H9 (cell line): Measurements from ENCODE around the gene TBC1D1. TPM values are rescaled to one million over a fixed set of nuclear protein-coding genes. Genes with fewer than 3 reads are reported as not detected.

Source experiments
- DNase-seq: peaks from one replicate; pipeline ENCODE4 v3.0.0-alpha.2; 2017
- H2AFZ ChIP-seq: one replicate; pipeline ENCODE4 v1.6.1; 2013; ENCODE audit warnings: mild to moderate bottlenecking, low read length, control low read depth, moderate library complexity
- H2AK5ac ChIP-seq: 2 replicates; pipeline ENCODE4 v1.6.1; 2013; ENCODE audit warnings: low read length, control low read depth, mixed read lengths; ENCODE audit not compliant: insufficient read length
- H2BK120ac ChIP-seq: one replicate; pipeline ENCODE4 v1.6.1; 2013; ENCODE audit warnings: low read depth, mild to moderate bottlenecking, low read length, control low read depth, inconsistent platforms; ENCODE audit not compliant: poor library complexity, severe bottlenecking
- H2BK12ac ChIP-seq: 2 replicates; pipeline ENCODE4 v1.6.1; 2013; ENCODE audit warnings: low read length, control low read depth, mixed read lengths, low read depth; ENCODE audit not compliant: insufficient read length
- H2BK15ac ChIP-seq: 2 replicates; pipeline ENCODE4 v1.6.1; 2013; ENCODE audit warnings: low read depth, low read length, control low read depth
- H2BK20ac ChIP-seq: one replicate; pipeline ENCODE4 v1.6.1; 2013; ENCODE audit warnings: low read depth, mild to moderate bottlenecking, low read length, control low read depth, inconsistent platforms; ENCODE audit not compliant: poor library complexity, severe bottlenecking
- H2BK5ac ChIP-seq: 2 replicates; pipeline ENCODE4 v1.6.1; 2013; ENCODE audit warnings: low read length, control low read depth, mixed read lengths; ENCODE audit not compliant: insufficient read length
- H3K14ac ChIP-seq: 2 replicates; pipeline ENCODE4 v1.6.1; 2013; ENCODE audit warnings: low read length, control low read depth; ENCODE audit not compliant: insufficient read depth
- H3K18ac ChIP-seq: 2 replicates; pipeline ENCODE4 v1.6.1; 2013; ENCODE audit warnings: low read depth, mild to moderate bottlenecking, mixed read lengths, low read length, control low read depth; ENCODE audit not compliant: insufficient read length
- H3K23ac ChIP-seq: 2 replicates; pipeline ENCODE4 v1.6.1; 2013; ENCODE audit warnings: low read length, control low read depth, mixed read lengths, low read depth; ENCODE audit not compliant: insufficient read length
- H3K23me2 ChIP-seq: 2 replicates; pipeline ENCODE4 v1.6.1; 2013; ENCODE audit warnings: low read depth, mild to moderate bottlenecking, mixed read lengths, low read length, control low read depth; ENCODE audit not compliant: insufficient read length, poor library complexity, severe bottlenecking
- H3K27ac ChIP-seq: 2 replicates; pipeline ENCODE4 v1.5.1; 2013; ENCODE audit warnings: low read length, control low read depth, mixed read lengths, low read depth; ENCODE audit not compliant: insufficient read length
- H3K27me3 ChIP-seq: 2 replicates; pipeline ENCODE4 v1.6.1; 2013; ENCODE audit warnings: low read length, control low read depth, inconsistent platforms; ENCODE audit not compliant: insufficient read depth
- H3K4ac ChIP-seq: 2 replicates; pipeline ENCODE4 v1.6.1; 2013; ENCODE audit warnings: low read depth, mild to moderate bottlenecking, control low read depth, inconsistent platforms, low read length, moderate library complexity
- H3K4me1 ChIP-seq: 2 replicates; pipeline ENCODE4 v1.6.1; 2013; ENCODE audit warnings: low read length, control low read depth, inconsistent platforms; ENCODE audit not compliant: insufficient read depth
- H3K4me2 ChIP-seq: 2 replicates; pipeline ENCODE4 v1.6.1; 2013; ENCODE audit warnings: low read length, control low read depth, mixed read lengths; ENCODE audit not compliant: insufficient read length, insufficient read depth
- H3K56ac ChIP-seq: 2 replicates; pipeline ENCODE4 v1.6.1; 2013; ENCODE audit warnings: low read depth, mild to moderate bottlenecking, mixed read lengths, low read length, control low read depth; ENCODE audit not compliant: insufficient read length
- H3K79me1 ChIP-seq: 2 replicates; pipeline ENCODE4 v1.6.1; 2013; ENCODE audit warnings: low read depth, mild to moderate bottlenecking, moderate library complexity, low read length, control low read depth, inconsistent platforms; ENCODE audit not compliant: insufficient read depth, poor library complexity, severe bottlenecking
- H3K79me2 ChIP-seq: 2 replicates; pipeline ENCODE4 v1.6.1; 2013; ENCODE audit warnings: low read length, control low read depth, inconsistent platforms; ENCODE audit not compliant: insufficient read depth
- H3K9ac ChIP-seq: 2 replicates; pipeline ENCODE4 v1.6.1; 2013; ENCODE audit warnings: low read length, control low read depth, mixed read lengths; ENCODE audit not compliant: insufficient read length; ENCODE audit errors: extremely low read depth
- H3K9me3 ChIP-seq: one replicate; pipeline ENCODE4 v1.6.1; 2013; ENCODE audit warnings: low read depth, low read length, inconsistent platforms; ENCODE audit not compliant: control insufficient read depth
- H3T11ph ChIP-seq: one replicate; pipeline ENCODE4 v1.6.1; 2013; ENCODE audit warnings: mild to moderate bottlenecking, low read length, control low read depth, inconsistent platforms
- H4K20me1 ChIP-seq: one replicate; pipeline ENCODE4 v1.6.1; 2013; ENCODE audit not compliant: control insufficient read depth, insufficient read length, insufficient read depth
- H4K5ac ChIP-seq: 2 replicates; pipeline ENCODE4 v1.6.1; 2013; ENCODE audit warnings: low read depth, mild to moderate bottlenecking, mixed read lengths, low read length, control low read depth; ENCODE audit not compliant: insufficient read length
- H4K8ac ChIP-seq: replicated peaks from 2 replicates; pipeline ENCODE4 v1.6.1; 2013; ENCODE audit warnings: low read length, control low read depth, mixed read lengths, low read depth; ENCODE audit not compliant: insufficient read length
- H4K91ac ChIP-seq: 2 replicates; pipeline ENCODE4 v1.6.1; 2013; ENCODE audit warnings: low read depth, mild to moderate bottlenecking, moderate library complexity, mixed read lengths, low read length, control low read depth; ENCODE audit not compliant: insufficient read length
- H3K27ac Mint-ChIP-seq, 3 experiments: 2 replicates in 2 of 3; 3 replicates in 1 of 3; pipeline ENCODE4 v1.8.0; 2020 to 2021; ENCODE audit warnings: mixed read lengths in 3 of 3, mild to moderate bottlenecking in 1 of 3, moderate library complexity in 1 of 3
- H3K27me3 Mint-ChIP-seq: 2 replicates; pipeline ENCODE4 v1.8.0; 2021; ENCODE audit warnings: low read depth, mild to moderate bottlenecking, moderate library complexity, mixed read lengths
- H3K36me3 Mint-ChIP-seq, 3 experiments: 2 replicates in 2 of 3; 3 replicates in 1 of 3; pipeline ENCODE4 v1.8.0; 2020 to 2021; ENCODE audit warnings: low read depth in 3 of 3, mixed read lengths in 3 of 3; ENCODE audit not compliant: insufficient read depth in 1 of 3
- H3K4me1 Mint-ChIP-seq, 2 experiments: 2 replicates each; pipeline ENCODE4 v1.8.0; 2020; ENCODE audit warnings: mixed read lengths in 2 of 2
- H3K4me3 Mint-ChIP-seq, 2 experiments: 2 replicates in 1 of 2; 3 replicates in 1 of 2; pipeline ENCODE4 v1.8.0; 2020 to 2021; ENCODE audit warnings: mild to moderate bottlenecking in 2 of 2, mixed read lengths in 2 of 2, moderate library complexity in 1 of 2
- H3K9me3 Mint-ChIP-seq, 2 experiments: 2 replicates in 1 of 2; 3 replicates in 1 of 2; pipeline ENCODE4 v1.8.0; 2020; ENCODE audit warnings: mild to moderate bottlenecking in 2 of 2, mixed read lengths in 2 of 2, moderate library complexity in 1 of 2
- WGBS: extraction: QIAGEN DNeasy Blood & Tissue Kit; methylation state at CpG from one replicate; pipeline ENCODE4 v1.1.7; 2013; ENCODE audit warnings: missing lambda C conversion rate, low lambda C conversion rate, mixed read lengths; ENCODE audit not compliant: insufficient read length; ENCODE audit errors: extremely low coverage; 5-methylcytosine and 5-hydroxymethylcytosine counted together
- total RNA-seq: library from RNA; stranded (reverse); gene quantifications from 2 replicates; pipeline ENCODE4 v1.2.1, GENCODE V29; 2021
- TF ChIP-seq, protein P1 (sequence below): fragments of 200-600 bp; sonication (generic); conservative IDR thresholded peaks from 3 replicates; pipeline ENCODE4 v1.8.0; 2021; ENCODE audit warnings: antibody characterized with exemption, mild to moderate bottlenecking

The TBC1D1 gene
- total RNA-seq, 1 experiment from 2014 or later: 109 TPM

DNA sequence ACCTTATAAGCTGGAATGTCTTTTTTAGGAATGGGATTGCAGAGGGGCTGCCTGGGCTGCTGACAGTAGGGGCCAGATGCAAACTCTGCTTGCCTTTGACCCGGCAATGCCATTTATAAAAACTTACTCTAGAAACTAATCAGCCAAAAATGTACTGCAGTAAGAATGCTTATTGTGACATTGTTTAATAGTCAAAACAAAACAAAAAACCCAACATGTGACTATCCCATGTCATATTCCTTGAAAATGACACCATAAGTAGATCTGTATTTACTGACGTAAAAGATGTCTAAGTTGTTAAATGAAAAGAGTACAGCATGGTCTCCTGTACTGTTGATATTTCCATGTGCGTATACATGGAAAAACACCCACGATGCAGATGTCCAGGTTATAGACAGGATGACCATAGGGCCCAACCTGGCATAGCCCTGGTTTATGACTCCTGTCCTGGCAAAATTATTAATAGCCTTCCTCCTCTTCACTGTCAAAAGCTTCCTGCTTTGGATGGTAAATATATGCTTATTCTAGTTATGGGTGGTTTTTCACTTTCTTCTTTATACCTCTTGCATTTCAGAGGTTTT, 208.2 kb downstream of the TBC1D1 start:
- Histone ChIP-seq H3K27ac (no peak overlapping the region), H3K4ac (no peak overlapping the region), H2BK120ac (no peak overlapping the region), H4K8ac (no peak overlapping the region), H3K14ac (no peak overlapping the region), H3K79me2 (no peaks in the 10 kb centered on the region), H3K4me2 (no peak overlapping the region), H4K5ac (no peak overlapping the region), H3K27me3 (no peaks in the 10 kb centered on the region), H3T11ph (no peak overlapping the region), H3K23ac (no peak overlapping the region), H3K18ac (no peak overlapping the region), H3K79me1 (no peaks in the 10 kb centered on the region), H4K20me1 (no peaks in the 10 kb centered on the region), H3K9ac (no peak overlapping the region), H2BK20ac (no peak overlapping the region), H2BK12ac (no peak overlapping the region), H2AFZ (no peak overlapping the region), H3K9me3 (no peaks in the 10 kb centered on the region), H2BK5ac (no peak overlapping the region), H3K4me1 (peaks cover 3% of the 10 kb centered on the region; the same call in 1 of the 2 replicates), H2AK5ac (no peak overlapping the region), H4K91ac (no peak overlapping the region), H3K56ac (no peak overlapping the region), H2BK15ac (no peak overlapping the region), H3K23me2 (no peaks in the 10 kb centered on the region)
- H3K36me3 Mint-ChIP-seq: peaks cover 9 to 32% (median 27%) of the 10 kb centered on the region in 3 experiments
- TF ChIP-seq, protein P1, sequence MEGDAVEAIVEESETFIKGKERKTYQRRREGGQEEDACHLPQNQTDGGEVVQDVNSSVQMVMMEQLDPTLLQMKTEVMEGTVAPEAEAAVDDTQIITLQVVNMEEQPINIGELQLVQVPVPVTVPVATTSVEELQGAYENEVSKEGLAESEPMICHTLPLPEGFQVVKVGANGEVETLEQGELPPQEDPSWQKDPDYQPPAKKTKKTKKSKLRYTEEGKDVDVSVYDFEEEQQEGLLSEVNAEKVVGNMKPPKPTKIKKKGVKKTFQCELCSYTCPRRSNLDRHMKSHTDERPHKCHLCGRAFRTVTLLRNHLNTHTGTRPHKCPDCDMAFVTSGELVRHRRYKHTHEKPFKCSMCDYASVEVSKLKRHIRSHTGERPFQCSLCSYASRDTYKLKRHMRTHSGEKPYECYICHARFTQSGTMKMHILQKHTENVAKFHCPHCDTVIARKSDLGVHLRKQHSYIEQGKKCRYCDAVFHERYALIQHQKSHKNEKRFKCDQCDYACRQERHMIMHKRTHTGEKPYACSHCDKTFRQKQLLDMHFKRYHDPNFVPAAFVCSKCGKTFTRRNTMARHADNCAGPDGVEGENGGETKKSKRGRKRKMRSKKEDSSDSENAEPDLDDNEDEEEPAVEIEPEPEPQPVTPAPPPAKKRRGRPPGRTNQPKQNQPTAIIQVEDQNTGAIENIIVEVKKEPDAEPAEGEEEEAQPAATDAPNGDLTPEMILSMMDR: no peak
- H3K4me1 Mint-ChIP-seq: peaks cover 5% of the 10 kb centered on the region in 2 experiments
- no peaks in the 10 kb centered on the region for H3K9me3 Mint-ChIP-seq
- H3K27ac Mint-ChIP-seq: no peak overlapping the region
- no CpG with 5 or more reads among the region's 4 CpGs for WGBS
- no peak overlapping the region for H3K4me3 Mint-ChIP-seq
- no peak for DNase-seq
- H3K27me3 Mint-ChIP-seq: no peaks in the 10 kb centered on the region
